Glutamatergic neuron (in vitro differentiated cells): ENCODE results near the gene TTC38. TPM values are rescaled to one million over a fixed set of nuclear protein-coding genes. Genes with fewer than 3 reads are reported as not detected.

Experiments used
- DNase-seq: peaks from one replicate; pipeline ENCODE4 v3.0.0; 2022
- H3K27ac Mint-ChIP-seq: one replicate; pipeline ENCODE4 v1.8.0; 2020; ENCODE audit warnings: mild to moderate bottlenecking, mixed read lengths, inconsistent platforms; ENCODE audit not compliant: unreplicated experiment
- H3K27me3 Mint-ChIP-seq: one replicate; pipeline ENCODE4 v1.8.0; 2020; ENCODE audit warnings: mild to moderate bottlenecking, moderate library complexity, mixed read lengths, inconsistent platforms; ENCODE audit not compliant: unreplicated experiment
- H3K36me3 Mint-ChIP-seq: one replicate; pipeline ENCODE4 v1.8.0; 2020; ENCODE audit warnings: mild to moderate bottlenecking, mixed read lengths, inconsistent platforms; ENCODE audit not compliant: unreplicated experiment
- H3K4me1 Mint-ChIP-seq: one replicate; pipeline ENCODE4 v1.8.0; 2020; ENCODE audit warnings: mild to moderate bottlenecking, low read depth, mixed read lengths, inconsistent platforms; ENCODE audit not compliant: unreplicated experiment
- H3K4me3 Mint-ChIP-seq: one replicate; pipeline ENCODE4 v1.8.0; 2020; ENCODE audit warnings: mild to moderate bottlenecking, mixed read lengths, inconsistent platforms; ENCODE audit not compliant: unreplicated experiment
- H3K9me3 Mint-ChIP-seq: one replicate; pipeline ENCODE4 v1.8.0; 2020; ENCODE audit warnings: mild to moderate bottlenecking, moderate library complexity, mixed read lengths, inconsistent platforms; ENCODE audit not compliant: unreplicated experiment
- total RNA-seq: library from RNA; stranded (reverse); fragmentation: NEBNext Ultra II Directional; extraction: Animal tissue kit (Norgen Biotek cat#: 25700); gene quantifications from one replicate; pipeline ENCODE4 v1.2.1, GENCODE V29; 2021; ENCODE audit not compliant: unreplicated experiment
- TF ChIP-seq, protein P1 (sequence below): fragments of 200-600 bp; sonication (generic); IDR thresholded peaks from one replicate; pipeline ENCODE4 v1.5.0; 2021; ENCODE audit not compliant: partially characterized antibody, unreplicated experiment

The TTC38 gene
- total RNA-seq, 1 donor from 2014 or later = 12.5 TPM

DNA sequence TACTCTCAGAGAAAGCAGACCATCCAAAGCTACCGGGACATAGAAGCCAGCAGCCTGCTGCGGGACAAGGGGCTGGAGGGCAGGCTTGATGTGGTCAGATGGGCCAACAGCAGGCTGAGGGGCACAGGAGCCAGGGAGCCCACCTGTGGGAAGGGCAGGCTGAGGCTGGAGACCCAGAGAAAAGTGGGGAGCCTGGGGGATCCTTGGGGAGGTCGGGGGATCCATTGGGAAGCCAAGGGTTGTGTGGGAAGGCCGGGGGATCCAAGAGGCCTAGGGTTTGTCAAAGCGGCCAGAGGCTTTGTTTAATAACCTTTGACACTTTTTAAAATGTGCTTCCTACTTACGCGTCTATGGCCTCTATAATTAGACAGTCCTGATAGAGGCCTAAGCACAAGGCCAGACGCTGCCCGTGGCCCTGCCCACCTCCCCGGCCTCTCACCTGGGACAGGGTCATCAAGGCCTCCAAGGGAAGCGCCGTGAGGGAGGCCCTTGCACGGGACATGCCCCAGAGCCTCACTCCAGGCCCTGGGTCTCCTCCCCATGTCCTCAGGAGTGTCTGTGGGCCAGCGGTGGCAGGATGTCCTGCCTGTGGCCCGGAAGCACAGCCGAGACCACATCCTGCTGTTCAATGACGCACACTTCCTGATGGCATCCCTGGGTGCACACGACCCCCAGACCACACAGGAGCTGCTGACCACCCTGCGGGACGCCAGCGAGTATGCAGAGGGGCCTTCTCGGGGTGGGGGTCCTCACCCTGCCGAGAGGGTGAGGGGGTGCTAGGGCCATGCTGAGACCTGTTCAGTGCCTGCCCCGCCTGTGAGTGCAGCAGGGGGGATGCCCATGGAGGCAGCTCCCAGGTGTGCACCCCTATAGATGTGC is 20.3 kb downstream of the TTC38 start:
- no peak for DNase-seq
- Mint-ChIP-seq H3K4me1 (peaks cover 3% of the 10 kb centered on the region), H3K27me3 (no peaks in the 10 kb centered on the region), H3K27ac (no peak overlapping the region), H3K4me3 (no peak overlapping the region), H3K36me3 (peaks cover 3% of the 10 kb centered on the region), H3K9me3 (peaks cover 1% of the 10 kb centered on the region)
- TF ChIP-seq, protein P1, sequence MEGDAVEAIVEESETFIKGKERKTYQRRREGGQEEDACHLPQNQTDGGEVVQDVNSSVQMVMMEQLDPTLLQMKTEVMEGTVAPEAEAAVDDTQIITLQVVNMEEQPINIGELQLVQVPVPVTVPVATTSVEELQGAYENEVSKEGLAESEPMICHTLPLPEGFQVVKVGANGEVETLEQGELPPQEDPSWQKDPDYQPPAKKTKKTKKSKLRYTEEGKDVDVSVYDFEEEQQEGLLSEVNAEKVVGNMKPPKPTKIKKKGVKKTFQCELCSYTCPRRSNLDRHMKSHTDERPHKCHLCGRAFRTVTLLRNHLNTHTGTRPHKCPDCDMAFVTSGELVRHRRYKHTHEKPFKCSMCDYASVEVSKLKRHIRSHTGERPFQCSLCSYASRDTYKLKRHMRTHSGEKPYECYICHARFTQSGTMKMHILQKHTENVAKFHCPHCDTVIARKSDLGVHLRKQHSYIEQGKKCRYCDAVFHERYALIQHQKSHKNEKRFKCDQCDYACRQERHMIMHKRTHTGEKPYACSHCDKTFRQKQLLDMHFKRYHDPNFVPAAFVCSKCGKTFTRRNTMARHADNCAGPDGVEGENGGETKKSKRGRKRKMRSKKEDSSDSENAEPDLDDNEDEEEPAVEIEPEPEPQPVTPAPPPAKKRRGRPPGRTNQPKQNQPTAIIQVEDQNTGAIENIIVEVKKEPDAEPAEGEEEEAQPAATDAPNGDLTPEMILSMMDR = no peak

DNA sequence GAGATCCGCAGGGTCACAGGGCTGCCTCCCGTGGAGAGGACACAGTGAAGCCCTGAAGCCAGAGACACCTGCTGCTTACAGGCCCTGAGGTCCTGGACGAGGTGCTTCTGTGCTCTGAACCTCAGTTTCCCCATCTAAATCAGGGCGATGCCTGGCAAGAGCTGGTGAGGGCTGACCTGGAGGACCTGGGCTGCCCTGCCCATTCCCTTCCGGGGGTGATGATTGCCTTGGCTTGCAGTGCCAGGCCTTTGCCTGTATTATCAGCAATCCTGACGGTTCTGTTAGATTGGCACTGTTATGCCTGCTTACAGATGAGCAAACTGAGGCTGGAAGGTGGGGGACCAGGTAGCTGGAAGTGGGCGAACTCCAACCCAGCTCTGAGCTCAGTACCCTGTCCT is 21.0 kb downstream of the TTC38 start:
- peaks cover 8% of the 10 kb centered on the region for H3K9me3 Mint-ChIP-seq
- DNase-seq = no peak
- H3K27me3 Mint-ChIP-seq = no peaks in the 10 kb centered on the region
- H3K27ac Mint-ChIP-seq = no peak overlapping the region
- TF ChIP-seq, protein P1 = no peak
- H3K36me3 Mint-ChIP-seq = peaks cover 3% of the 10 kb centered on the region
- peaks cover 10% of the 10 kb centered on the region for H3K4me1 Mint-ChIP-seq
- H3K4me3 Mint-ChIP-seq = no peak overlapping the region

DNA sequence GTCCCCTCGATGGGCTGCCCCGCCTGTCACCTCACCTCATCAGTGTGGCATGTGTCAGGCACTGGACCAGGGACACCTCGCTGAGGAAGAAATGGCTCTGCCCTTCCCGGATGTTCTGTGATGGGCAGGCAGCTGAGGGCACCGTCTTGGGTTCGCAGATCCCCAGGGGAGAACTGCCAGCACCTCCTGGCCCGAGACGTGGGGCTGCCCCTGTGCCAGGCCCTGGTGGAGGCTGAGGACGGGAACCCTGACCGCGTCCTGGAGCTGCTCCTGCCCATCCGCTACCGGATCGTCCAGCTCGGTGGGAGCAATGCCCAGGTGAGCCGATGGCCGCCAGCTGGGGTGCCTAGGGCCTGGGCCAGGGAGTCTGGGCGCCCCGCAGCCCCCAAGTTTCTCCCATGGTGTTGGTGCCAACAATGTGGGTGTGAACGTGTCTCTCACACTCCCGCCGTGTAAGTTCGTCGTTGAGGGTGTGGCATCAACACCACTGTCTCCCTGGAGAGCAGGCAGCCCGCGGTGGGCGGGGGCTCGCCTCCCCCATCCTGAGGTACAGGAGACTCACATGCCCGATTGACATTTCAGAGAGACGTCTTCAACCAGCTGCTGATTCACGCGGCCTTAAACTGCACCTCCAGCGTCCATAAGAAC is 21.6 kb downstream of the TTC38 start:
- TF ChIP-seq, protein P1 = no peak
- Mint-ChIP-seq H3K9me3 (peaks cover 10% of the 10 kb centered on the region), H3K36me3 (peaks cover under 1% of the 10 kb centered on the region), H3K27ac (no peak overlapping the region), H3K4me1 (peaks cover 10% of the 10 kb centered on the region), H3K4me3 (no peak overlapping the region), H3K27me3 (no peaks in the 10 kb centered on the region)
- DNase-seq = no peak

DNA sequence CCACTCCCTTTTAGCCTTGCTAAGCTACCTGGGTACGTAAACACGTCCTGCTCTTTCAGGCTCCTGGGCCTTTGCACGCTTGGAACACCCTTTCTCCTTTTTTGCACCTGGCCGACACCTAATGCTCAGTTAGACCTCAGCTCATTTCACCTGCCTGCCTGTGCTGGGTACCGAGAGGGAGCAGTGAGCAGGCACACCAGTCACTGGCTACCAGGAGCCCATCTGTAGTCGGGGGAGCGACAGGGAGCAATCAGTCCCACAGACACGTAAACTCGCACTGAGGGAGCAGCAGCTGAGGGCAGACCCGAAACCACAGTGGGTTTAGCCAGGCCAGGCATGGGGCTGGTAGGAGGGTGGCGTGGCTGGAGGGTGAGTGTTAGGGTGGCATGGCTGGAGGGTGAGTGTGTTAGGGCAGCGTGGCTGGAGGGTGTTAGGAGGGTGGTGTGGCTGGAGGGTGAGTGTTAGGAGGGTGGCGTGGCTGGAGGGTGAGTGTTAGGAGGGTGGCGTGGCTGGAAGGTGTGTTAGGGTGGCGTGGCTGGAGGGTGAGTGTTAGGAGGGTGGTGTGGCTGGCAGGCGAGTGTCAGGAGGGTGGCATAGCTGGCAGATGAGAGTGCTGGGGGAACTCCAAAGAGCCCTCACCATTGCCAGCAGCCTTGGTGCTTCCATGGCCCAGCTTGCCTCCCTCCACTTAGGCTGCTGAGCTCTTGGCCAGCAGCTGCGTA is 22.5 kb downstream of the TTC38 start:
- Mint-ChIP-seq H3K4me3 (no peak overlapping the region), H3K36me3 (no peaks in the 10 kb centered on the region), H3K27ac (no peak overlapping the region), H3K4me1 (peaks cover 11% of the 10 kb centered on the region), H3K27me3 (no peaks in the 10 kb centered on the region), H3K9me3 (peaks cover 11% of the 10 kb centered on the region)
- TF ChIP-seq, protein P1 = no peak
- DNase-seq = no peak
